B cell (primary cell): Measurements from ENCODE around the gene CYTH4. TPM values are rescaled to one million over a fixed set of nuclear protein-coding genes. Genes with fewer than 3 reads are reported as not detected.

Source experiments
- ATAC-seq: fragments of 200-7000 bp; cut with Tn5 transposase; one replicate; pipeline ENCODE4 v1.10.0; 2021; ENCODE audit warnings: low read depth, mild to moderate bottlenecking, moderate number of reproducible peaks, moderate library complexity
- CTCF ChIA-PET: fragments of 350-600 bp; sonication (Branson Sonifier 250); formaldehyde crosslinking; loops from one replicate; lab custom pipeline; 2021; ENCODE audit warnings: antibody characterized with exemption, inconsistent platforms; lab: Charles Lee
- POLR2A ChIA-PET: fragments of 350-600 bp; sonication (Branson Sonifier 250); formaldehyde crosslinking; loops from one replicate; lab custom pipeline; 2021; ENCODE audit warnings: antibody characterized with exemption; lab: Charles Lee
- DNase-seq: peaks from one replicate; pipeline ENCODE4 v3.0.0; 2013
- H2AFZ ChIP-seq: 2 replicates; pipeline ENCODE4 v1.6.1; 2012; ENCODE audit warnings: mild to moderate bottlenecking, low read depth, low read length; ENCODE audit not compliant: insufficient read depth, poor library complexity, severe bottlenecking
- H3K27ac ChIP-seq, 2 donors: 1 replicate in 1 of 2; 2 replicates in 1 of 2; pipeline ENCODE4 v1.5.1; 2012 to 2013; ENCODE audit warnings: low read length in 2 of 2, mild to moderate bottlenecking in 2 of 2, moderate library complexity in 1 of 2
- H3K27me3 ChIP-seq, 4 experiments: fragments of 200-600 bp in 1 of 4; sonication (generic) in 1 of 4; replicated peaks in 1 of 4; 1 replicate in 2 of 4; 2 replicates in 2 of 4; pipeline versions ENCODE4 v1.6.1 to v1.7.0; 2013 to 2016; ENCODE audit warnings: low read length in 3 of 4, mild to moderate bottlenecking in 2 of 4, mixed read lengths in 1 of 4, moderate library complexity in 1 of 4; ENCODE audit not compliant: insufficient read depth in 4 of 4, control insufficient read depth in 3 of 4; ENCODE audit errors: control extremely low read depth in 1 of 4
- H3K36me3 ChIP-seq, 2 experiments: replicated peaks in 1 of 2; 1 replicate in 1 of 2; 2 replicates in 1 of 2; pipeline versions ENCODE4 v1.6.1 to v1.7.1; 2013; ENCODE audit warnings: low read length in 1 of 2; ENCODE audit not compliant: insufficient read depth in 2 of 2, control insufficient read depth in 1 of 2; ENCODE audit errors: control extremely low read depth in 1 of 2, extremely low read depth in 1 of 2
- H3K4me1 ChIP-seq, 2 donors: fragments of 200-600 bp in 1 of 2; sonication (generic) in 1 of 2; 1 replicate in 1 of 2; 2 replicates in 1 of 2; pipeline versions ENCODE4 v1.5.1 to v1.6.1; 2013 to 2017; ENCODE audit warnings: low read length in 2 of 2; ENCODE audit not compliant: control insufficient read depth in 2 of 2, insufficient read depth in 2 of 2
- H3K4me2 ChIP-seq: replicated peaks from 2 replicates; pipeline ENCODE3; 2012; ENCODE audit warnings: mild to moderate bottlenecking, low read depth, low read length; ENCODE audit not compliant: poor library complexity, severe bottlenecking
- H3K4me3 ChIP-seq, 5 experiments: fragments of 200-600 bp in 1 of 5; sonication (generic) in 1 of 5; 1 replicate in 3 of 5; 2 replicates in 2 of 5; pipeline versions ENCODE4 v1.5.1 to v1.7.0; 2011 to 2016; ENCODE audit warnings: low read length in 4 of 5, mild to moderate bottlenecking in 4 of 5, low read depth in 2 of 5, control low read depth in 1 of 5, moderate library complexity in 1 of 5; ENCODE audit not compliant: insufficient read depth in 1 of 5; ENCODE audit errors: control extremely low read depth in 1 of 5, extremely low read depth in 1 of 5
- H3K79me2 ChIP-seq: fragments of 200-600 bp; sonication (generic); one replicate; pipeline ENCODE4 v1.6.0; 2016; ENCODE audit warnings: low read length; ENCODE audit not compliant: control insufficient read depth, insufficient read depth
- H3K9ac ChIP-seq: fragments of 200-600 bp; sonication (generic); 2 replicates; pipeline ENCODE4 v1.6.1; 2017; ENCODE audit warnings: mild to moderate bottlenecking, low read length, moderate library complexity
- H3K9me3 ChIP-seq, 3 donors: one replicate each; pipeline versions ENCODE4 v1.6.1 to v1.7.1; 2013; ENCODE audit warnings: low read length in 2 of 3; ENCODE audit not compliant: control insufficient read depth in 2 of 3, insufficient read depth in 1 of 3; ENCODE audit errors: control extremely low read depth in 1 of 3
- H4K20me1 ChIP-seq: 2 replicates; pipeline ENCODE4 v1.6.0; 2012; ENCODE audit warnings: mild to moderate bottlenecking, low read length; ENCODE audit not compliant: insufficient read depth, control insufficient read depth, poor library complexity, severe bottlenecking
- H3K27ac Mint-ChIP-seq: one replicate; pipeline ENCODE4 v1.8.0; 2021; ENCODE audit warnings: mixed read lengths
- H3K27me3 Mint-ChIP-seq: one replicate; pipeline ENCODE4 v1.8.0; 2021; ENCODE audit warnings: mixed read lengths
- H3K4me1 Mint-ChIP-seq: one replicate; pipeline ENCODE4 v1.8.0; 2021; ENCODE audit warnings: mixed read lengths
- H3K4me3 Mint-ChIP-seq: one replicate; pipeline ENCODE4 v1.8.0; 2021; ENCODE audit warnings: mixed read lengths
- H3K9me3 Mint-ChIP-seq: one replicate; pipeline ENCODE4 v1.8.0; 2022; ENCODE audit warnings: mixed read lengths; ENCODE audit not compliant: insufficient read depth
- CTCF ChIP-seq: fragments of 200-600 bp; IDR thresholded peaks from one replicate; pipeline ENCODE4 v1.8.0; 2022; ENCODE audit warnings: antibody characterized with exemption, mild to moderate bottlenecking
- EZH2 ChIP-seq: IDR thresholded peaks from 2 replicates; pipeline ENCODE4 v1.6.1; 2012; ENCODE audit warnings: borderline replicate concordance, low read depth, mild to moderate bottlenecking, moderate library complexity, low read length; ENCODE audit not compliant: insufficient read depth, poor library complexity, severe bottlenecking
- WGBS: methylation state at CpG from one replicate; pipeline ENCODE4 v1.1.5; 2013; ENCODE audit warnings: missing lambda C conversion rate; ENCODE audit not compliant: insufficient coverage; 5-methylcytosine and 5-hydroxymethylcytosine counted together
- intact Hi-C: fragments of 100-400 bp; cut with micrococcal nuclease; formaldehyde crosslinking; loops from one replicate; pipeline ENCODE4 v1.10.0; 2022
- polyA plus RNA-seq: library from polyadenylated mRNA; depleted of rRNA; stranded (reverse); fragments of >200 nt; gene quantifications from 2 replicates; pipeline ENCODE4 v1.2.3, GENCODE V29; 2012
- total RNA-seq, 2 donors: library from RNA; stranded (reverse); fragments of 120-200 nt in 1 of 2; gene quantifications; 1 replicate in 1 of 2; 2 replicates in 1 of 2; pipeline versions ENCODE4 v1.2.3 to v1.2.4, GENCODE V29; 2013 to 2022

Gene CYTH4
- total and polyA plus RNA-seq, 2 donors (not counting 1 experiment from before 2014, with no cell fraction given) = 98.0 to 154 TPM

GRCh38 chr22:37354670-37355069, 72.4 kb downstream of the CYTH4 start:
- no peak overlapping the region for H3K9ac ChIP-seq
- WGBS = 89% methylated on average over 4 of the region's 5 CpGs
- peaks cover 0 to 3% (median 0%) of the 10 kb centered on the region in 4 experiments for H3K27me3 ChIP-seq
- H3K4me2 ChIP-seq = no peak overlapping the region
- no peaks in the 10 kb centered on the region for H3K79me2 ChIP-seq
- no peaks in the 10 kb centered on the region for H4K20me1 ChIP-seq
- POLR2A ChIA-PET = no interaction called here
- no peaks in the 10 kb centered on the region for H3K4me1 ChIP-seq
- H3K4me3 Mint-ChIP-seq = no peak overlapping the region
- intact Hi-C loops = no loop called here
- H3K27me3 Mint-ChIP-seq = peaks cover 4% of the 10 kb centered on the region
- no peak for ATAC-seq
- TF ChIP-seq EZH2 (no peak), CTCF (no peak)
- H3K27ac ChIP-seq = no peak overlapping the region
- no peaks in the 10 kb centered on the region for H3K36me3 ChIP-seq
- no peaks in the 10 kb centered on the region for H3K9me3 Mint-ChIP-seq
- H3K9me3 ChIP-seq = peaks cover 0 to 3% (median 0%) of the 10 kb centered on the region in 3 donors
- no peak overlapping the region for H3K27ac Mint-ChIP-seq
- no peak for DNase-seq
- H2AFZ ChIP-seq = no peak overlapping the region
- H3K4me1 Mint-ChIP-seq = no peaks in the 10 kb centered on the region
- no peak overlapping the region for H3K4me3 ChIP-seq
- CTCF ChIA-PET = no interaction called here

DNA sequence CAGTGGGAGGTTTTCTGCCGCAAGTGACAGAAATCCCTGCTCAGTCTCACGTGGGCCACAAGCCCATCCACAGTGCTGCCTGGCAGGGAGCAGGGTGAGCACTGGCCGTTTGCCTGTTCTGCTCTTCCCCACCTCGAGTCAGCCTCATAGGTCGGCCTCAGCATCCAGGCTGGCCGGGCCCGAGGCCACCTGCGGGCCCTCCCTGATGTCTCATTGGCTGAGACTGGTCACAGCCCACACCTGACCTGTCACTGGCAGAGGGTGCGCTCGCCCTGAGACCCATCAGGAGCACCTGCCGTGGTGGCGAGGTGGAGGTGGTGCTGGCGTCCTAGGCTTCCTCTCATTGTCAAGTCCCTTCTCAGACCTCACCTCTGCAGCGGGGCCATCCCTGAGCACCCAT, 72.9 kb downstream of the CYTH4 start:
- H3K4me2 ChIP-seq = no peak overlapping the region
- TF ChIP-seq EZH2 = no peak
- TF ChIP-seq CTCF = no peak
- H3K4me3 Mint-ChIP-seq = no peak overlapping the region
- CTCF ChIA-PET = no interaction called here
- intact Hi-C loops = no loop called here
- POLR2A ChIA-PET = no interaction called here
- peaks cover 4% of the 10 kb centered on the region for H3K27me3 Mint-ChIP-seq
- no peaks in the 10 kb centered on the region for H3K9me3 Mint-ChIP-seq
- no peaks in the 10 kb centered on the region for H3K4me1 ChIP-seq
- H3K27me3 ChIP-seq = peaks cover 0 to 3% (median 0%) of the 10 kb centered on the region in 4 experiments
- no peak overlapping the region for H3K9ac ChIP-seq
- DNase-seq (no peak), ATAC-seq (no peak)
- no peaks in the 10 kb centered on the region for H4K20me1 ChIP-seq
- WGBS = 93% methylated on average over 13 of the region's 14 CpGs
- no peak overlapping the region for H2AFZ ChIP-seq
- no peak overlapping the region for H3K4me3 ChIP-seq
- H3K79me2 ChIP-seq = no peaks in the 10 kb centered on the region
- H3K27ac Mint-ChIP-seq = no peak overlapping the region
- H3K36me3 ChIP-seq = no peaks in the 10 kb centered on the region
- H3K4me1 Mint-ChIP-seq = no peaks in the 10 kb centered on the region
- H3K27ac ChIP-seq = no peak overlapping the region
- H3K9me3 ChIP-seq = peaks cover 0 to 3% (median 0%) of the 10 kb centered on the region in 3 donors
